SK-N-SH treated with all-trans-retinoic acid at 6 μM for 48 hours (cell line): ENCODE results near the gene DYNC1LI2.

Source experiments
- BACH2 ChIP-seq: fragments of 250-450 bp; sonication (Bioruptor Pico); IDR thresholded peaks from 2 replicates; pipeline ENCODE4 v1.9.0; 2021; ENCODE audit warnings: mild to moderate bottlenecking, borderline replicate concordance
- ESRRG ChIP-seq: fragments of 250-450 bp; sonication (Bioruptor Pico); IDR thresholded peaks from 2 replicates; pipeline ENCODE4 v1.6.1; 2021; ENCODE audit warnings: mild to moderate bottlenecking
- OSR1 ChIP-seq: fragments of 250-450 bp; sonication (Bioruptor Pico); IDR thresholded peaks from 2 replicates; pipeline ENCODE4 v1.8.0; 2022; ENCODE audit warnings: moderate library complexity, mild to moderate bottlenecking, inconsistent platforms
- RARB ChIP-seq: fragments of 250-450 bp; sonication (Bioruptor Pico); IDR thresholded peaks from 2 replicates; pipeline ENCODE4 v1.8.0; 2021; ENCODE audit warnings: mild to moderate bottlenecking, moderate library complexity
- SNAI2 ChIP-seq: fragments of 250-450 bp; sonication (Bioruptor Pico); IDR thresholded peaks from 2 replicates; pipeline ENCODE4 v1.5.0; 2020; ENCODE audit warnings: mild to moderate bottlenecking, moderate library complexity
- ZFP3 ChIP-seq: fragments of 250-450 bp; sonication (Bioruptor Pico); IDR thresholded peaks from 2 replicates; pipeline ENCODE4 v1.5.0; 2020; ENCODE audit warnings: mild to moderate bottlenecking, moderate library complexity
- TF ChIP-seq, protein P1 (sequence below): fragments of 250-450 bp; sonication (Bioruptor Pico); IDR thresholded peaks from 2 replicates; pipeline ENCODE4 v1.5.1; 2020; ENCODE audit warnings: low read depth, mild to moderate bottlenecking, moderate library complexity
- TF ChIP-seq, protein P2 (sequence below): fragments of 250-450 bp; sonication (Bioruptor Pico); IDR thresholded peaks from 2 replicates; pipeline ENCODE4 v1.8.0; 2020; ENCODE audit warnings: mild to moderate bottlenecking, moderate library complexity, borderline replicate concordance

DNA sequence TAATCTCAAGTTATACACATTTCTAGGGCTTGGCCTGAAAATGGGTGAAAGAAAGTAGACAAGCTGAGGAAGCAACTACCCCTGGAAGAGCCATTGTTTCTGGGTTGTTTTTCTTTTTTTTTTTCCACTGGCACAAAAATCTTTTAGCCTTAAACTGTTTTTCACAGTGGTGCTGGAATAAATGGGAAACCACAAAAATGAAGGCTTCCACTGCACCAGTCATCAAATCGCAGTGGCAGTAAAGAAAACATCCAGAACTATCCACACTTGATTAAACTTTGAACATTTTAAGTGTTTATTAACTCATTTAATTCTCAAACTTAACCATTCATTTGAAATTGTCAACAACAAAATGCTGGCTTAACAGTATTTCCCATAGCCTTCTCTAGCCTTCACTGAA is 69.1 kb downstream of the DYNC1LI2 start:
- TF ChIP-seq, protein P1, sequence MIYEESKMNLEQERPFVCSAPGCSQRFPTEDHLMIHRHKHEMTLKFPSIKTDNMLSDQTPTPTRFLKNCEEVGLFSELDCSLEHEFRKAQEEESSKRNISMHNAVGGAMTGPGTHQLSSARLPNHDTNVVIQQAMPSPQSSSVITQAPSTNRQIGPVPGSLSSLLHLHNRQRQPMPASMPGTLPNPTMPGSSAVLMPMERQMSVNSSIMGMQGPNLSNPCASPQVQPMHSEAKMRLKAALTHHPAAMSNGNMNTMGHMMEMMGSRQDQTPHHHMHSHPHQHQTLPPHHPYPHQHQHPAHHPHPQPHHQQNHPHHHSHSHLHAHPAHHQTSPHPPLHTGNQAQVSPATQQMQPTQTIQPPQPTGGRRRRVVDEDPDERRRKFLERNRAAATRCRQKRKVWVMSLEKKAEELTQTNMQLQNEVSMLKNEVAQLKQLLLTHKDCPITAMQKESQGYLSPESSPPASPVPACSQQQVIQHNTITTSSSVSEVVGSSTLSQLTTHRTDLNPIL (CRISPR knock-in tag) = no peak
- TF ChIP-seq BACH2 (CRISPR knock-in tag) = no peak
- TF ChIP-seq ZFP3 (CRISPR knock-in tag) = no peak
- TF ChIP-seq, protein P2, sequence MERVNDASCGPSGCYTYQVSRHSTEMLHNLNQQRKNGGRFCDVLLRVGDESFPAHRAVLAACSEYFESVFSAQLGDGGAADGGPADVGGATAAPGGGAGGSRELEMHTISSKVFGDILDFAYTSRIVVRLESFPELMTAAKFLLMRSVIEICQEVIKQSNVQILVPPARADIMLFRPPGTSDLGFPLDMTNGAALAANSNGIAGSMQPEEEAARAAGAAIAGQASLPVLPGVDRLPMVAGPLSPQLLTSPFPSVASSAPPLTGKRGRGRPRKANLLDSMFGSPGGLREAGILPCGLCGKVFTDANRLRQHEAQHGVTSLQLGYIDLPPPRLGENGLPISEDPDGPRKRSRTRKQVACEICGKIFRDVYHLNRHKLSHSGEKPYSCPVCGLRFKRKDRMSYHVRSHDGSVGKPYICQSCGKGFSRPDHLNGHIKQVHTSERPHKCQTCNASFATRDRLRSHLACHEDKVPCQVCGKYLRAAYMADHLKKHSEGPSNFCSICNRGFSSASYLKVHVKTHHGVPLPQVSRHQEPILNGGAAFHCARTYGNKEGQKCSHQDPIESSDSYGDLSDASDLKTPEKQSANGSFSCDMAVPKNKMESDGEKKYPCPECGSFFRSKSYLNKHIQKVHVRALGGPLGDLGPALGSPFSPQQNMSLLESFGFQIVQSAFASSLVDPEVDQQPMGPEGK = no peak
- no peak for TF ChIP-seq ESRRG (CRISPR knock-in tag)
- TF ChIP-seq RARB = no peak
- no peak for TF ChIP-seq SNAI2 (CRISPR knock-in tag)
- no peak for TF ChIP-seq OSR1
